Chondrocyte (in vitro differentiated cells): ENCODE measurements around the gene ARHGAP42. TPM values are rescaled to one million over a fixed set of nuclear protein-coding genes. Genes with fewer than 3 reads are reported as not detected.

ENCODE experiments used
- DNase-seq: peaks from one replicate; pipeline ENCODE4 v3.0.0; 2021; ENCODE audit warnings: mixed read lengths, low spot score
- H3K27ac Mint-ChIP-seq: one replicate; pipeline ENCODE4 v1.8.0; 2021; ENCODE audit warnings: mild to moderate bottlenecking, moderate library complexity, mixed read lengths; ENCODE audit not compliant: unreplicated experiment
- H3K27me3 Mint-ChIP-seq: 2 replicates; pipeline ENCODE4 v1.8.0; 2021; ENCODE audit warnings: low read depth, mixed read lengths
- H3K36me3 Mint-ChIP-seq: 2 replicates; pipeline ENCODE4 v1.8.0; 2021; ENCODE audit warnings: low read depth, mixed read lengths
- H3K4me1 Mint-ChIP-seq: 2 replicates; pipeline ENCODE4 v1.8.0; 2021; ENCODE audit warnings: low read depth, mild to moderate bottlenecking, mixed read lengths
- H3K4me3 Mint-ChIP-seq: one replicate; pipeline ENCODE4 v1.8.0; 2021; ENCODE audit warnings: mild to moderate bottlenecking, moderate library complexity, mixed read lengths; ENCODE audit not compliant: unreplicated experiment
- H3K9me3 Mint-ChIP-seq: 2 replicates; pipeline ENCODE4 v1.8.0; 2021; ENCODE audit warnings: low read depth, mixed read lengths
- CTCF ChIP-seq: fragments of 200-600 bp; sonication (generic); IDR thresholded peaks from 2 replicates; pipeline ENCODE4 v1.5.0; 2021; ENCODE audit warnings: antibody characterized with exemption, mild to moderate bottlenecking, moderate library complexity
- total RNA-seq: library from RNA; stranded (reverse); gene quantifications from 3 replicates; pipeline ENCODE4 v1.2.1, GENCODE V29; 2021

Gene ARHGAP42
- total RNA-seq, 1 donor from 2014 or later = 16.1 TPM

GRCh38 chr11:100788561-100789295 lies 101.6 kb downstream of the ARHGAP42 start:
- H3K4me1 Mint-ChIP-seq = peaks cover 26% of the 10 kb centered on the region
- no peak for DNase-seq
- no peak for TF ChIP-seq CTCF
- no peaks in the 10 kb centered on the region for H3K36me3 Mint-ChIP-seq
- no peak overlapping the region for H3K4me3 Mint-ChIP-seq
- H3K9me3 Mint-ChIP-seq = no peaks in the 10 kb centered on the region
- no peaks in the 10 kb centered on the region for H3K27me3 Mint-ChIP-seq
- peak overlapping the region; percentile 38 for H3K27ac Mint-ChIP-seq

- H3K36me3 Mint-ChIP-seq = no peaks in the 10 kb centered on the region
- peaks cover 2% of the 10 kb centered on the region for H3K9me3 Mint-ChIP-seq
- H3K4me3 Mint-ChIP-seq = no peak overlapping the region
- no peaks in the 10 kb centered on the region for H3K27me3 Mint-ChIP-seq
- H3K27ac Mint-ChIP-seq = no peak overlapping the region
- no peak for TF ChIP-seq CTCF
- no peak for DNase-seq
- peaks cover 29% of the 10 kb centered on the region for H3K4me1 Mint-ChIP-seq
These were observed 102.4 kb downstream of the ARHGAP42 start for GRCh38 chr11:100789500-100789899.

GRCh38 chr11:100790073-100790472 lies 103.0 kb downstream of the ARHGAP42 start:
- Mint-ChIP-seq H3K4me1 (peaks cover 29% of the 10 kb centered on the region), H3K27me3 (no peaks in the 10 kb centered on the region), H3K4me3 (no peak overlapping the region), H3K9me3 (peaks cover 2% of the 10 kb centered on the region), H3K36me3 (no peaks in the 10 kb centered on the region), H3K27ac (no peak overlapping the region)
- DNase-seq = no peak
- no peak for TF ChIP-seq CTCF

- no peak for TF ChIP-seq CTCF
- Mint-ChIP-seq H3K27me3 (no peaks in the 10 kb centered on the region), H3K27ac (no peak overlapping the region), H3K9me3 (peaks cover 2% of the 10 kb centered on the region), H3K36me3 (no peaks in the 10 kb centered on the region), H3K4me3 (no peak overlapping the region), H3K4me1 (peaks cover 30% of the 10 kb centered on the region)
- DNase-seq = no peak
These were observed 104.0 kb downstream of the ARHGAP42 start for GRCh38 chr11:100791103-100791502.

GRCh38 chr11:100791860-100792259 lies 104.8 kb downstream of the ARHGAP42 start:
- Mint-ChIP-seq H3K4me1 (peaks cover 33% of the 10 kb centered on the region), H3K27me3 (no peaks in the 10 kb centered on the region), H3K27ac (no peak overlapping the region), H3K36me3 (no peaks in the 10 kb centered on the region), H3K9me3 (peaks cover 2% of the 10 kb centered on the region), H3K4me3 (no peak overlapping the region)
- no peak for DNase-seq
- TF ChIP-seq CTCF = no peak
